GM19043 (cell line): Measurements from ENCODE around the gene MAD1L1.
"Not testable (repeated sequence)": the region's sequence is repeated elsewhere in the genome, so short reads cannot be mapped to it uniquely, and the experiment has no call there.

Experiments used
- ATAC-seq: cut with Tn5 transposase; IDR thresholded peaks from one replicate; pipeline ENCODE4 v1.9.1; 2021; ENCODE audit warnings: low read depth; ENCODE audit not compliant: unreplicated experiment

MAD1L1 gene

GRCh38 chr7:1824151-1824881 lies 408.4 kb downstream of the MAD1L1 start:
- not testable (repeated sequence) for ATAC-seq

GRCh38 chr7:1823376-1824150 lies 409.2 kb downstream of the MAD1L1 start:
- no peak for ATAC-seq

GRCh38 chr7:1819259-1819841 lies 413.4 kb downstream of the MAD1L1 start:
- no peak for ATAC-seq

GRCh38 chr7:1818575-1819258 lies 414.0 kb downstream of the MAD1L1 start:
- no peak for ATAC-seq

GRCh38 chr7:1817061-1817712 lies 415.6 kb downstream of the MAD1L1 start:
- ATAC-seq: no peak

- ATAC-seq: not testable (repeated sequence)
Observed at GRCh38 chr7:1816451-1816850, 416.3 kb downstream of the MAD1L1 start.

GRCh38 chr7:1815551-1816281 lies 417.0 kb downstream of the MAD1L1 start:
- ATAC-seq: not testable (repeated sequence)

- ATAC-seq: no peak
Observed at GRCh38 chr7:1815051-1815481, 417.7 kb downstream of the MAD1L1 start.

- no peak for ATAC-seq
Observed at GRCh38 chr7:1814089-1814811, 418.5 kb downstream of the MAD1L1 start.

- ATAC-seq: no peak
Observed at GRCh38 chr7:1813394-1814088, 419.2 kb downstream of the MAD1L1 start.

GRCh38 chr7:1812509-1813393 lies 420.0 kb downstream of the MAD1L1 start:
- ATAC-seq: no peak

GRCh38 chr7:1811850-1812508 lies 420.8 kb downstream of the MAD1L1 start:
- ATAC-seq: no peak

GRCh38 chr7:1810961-1811849 lies 421.5 kb downstream of the MAD1L1 start:
- no peak for ATAC-seq

GRCh38 chr7:1810521-1810920 lies 422.2 kb downstream of the MAD1L1 start:
- ATAC-seq: no peak

GRCh38 chr7:1809601-1810258 lies 423.0 kb downstream of the MAD1L1 start:
- no peak for ATAC-seq

GRCh38 chr7:1809070-1809469 lies 423.7 kb downstream of the MAD1L1 start:
- ATAC-seq: no peak
